PC-9 (cell line): ENCODE results near the gene CD302.

Source experiments
- EZH2 ChIP-seq: fragments of 200-600 bp; sonication (generic); IDR thresholded peaks from 2 replicates; pipeline ENCODE4 v1.8.0; 2017; ENCODE audit warnings: antibody characterized with exemption, low read depth
- TF ChIP-seq, protein P1 (sequence below): fragments of 200-600 bp; sonication (generic); conservative IDR thresholded peaks from 2 replicates; pipeline ENCODE4 v1.6.1; 2017; ENCODE audit warnings: mixed run types, antibody characterized with exemption, mild to moderate bottlenecking, moderate library complexity

DNA sequence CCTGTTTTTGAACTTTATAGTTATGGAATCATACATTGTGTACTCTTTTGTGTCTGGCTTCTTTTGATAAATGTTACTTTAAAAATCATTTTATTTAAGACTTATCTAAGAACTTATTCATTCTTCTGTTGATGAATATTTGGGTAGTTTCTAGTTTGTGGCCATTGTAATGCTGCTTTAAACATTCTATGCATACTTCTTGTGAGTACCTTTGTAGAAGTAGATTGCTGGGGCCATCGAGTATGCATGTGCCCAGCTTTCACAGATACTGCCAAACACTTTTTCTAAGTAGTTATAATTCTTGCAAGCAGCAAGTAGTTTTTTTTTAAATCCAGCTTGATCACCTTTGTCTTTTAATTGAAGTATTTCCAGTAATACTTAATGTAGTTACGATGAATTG is 11.1 kb downstream of the CD302 start:
- TF ChIP-seq, protein P1, sequence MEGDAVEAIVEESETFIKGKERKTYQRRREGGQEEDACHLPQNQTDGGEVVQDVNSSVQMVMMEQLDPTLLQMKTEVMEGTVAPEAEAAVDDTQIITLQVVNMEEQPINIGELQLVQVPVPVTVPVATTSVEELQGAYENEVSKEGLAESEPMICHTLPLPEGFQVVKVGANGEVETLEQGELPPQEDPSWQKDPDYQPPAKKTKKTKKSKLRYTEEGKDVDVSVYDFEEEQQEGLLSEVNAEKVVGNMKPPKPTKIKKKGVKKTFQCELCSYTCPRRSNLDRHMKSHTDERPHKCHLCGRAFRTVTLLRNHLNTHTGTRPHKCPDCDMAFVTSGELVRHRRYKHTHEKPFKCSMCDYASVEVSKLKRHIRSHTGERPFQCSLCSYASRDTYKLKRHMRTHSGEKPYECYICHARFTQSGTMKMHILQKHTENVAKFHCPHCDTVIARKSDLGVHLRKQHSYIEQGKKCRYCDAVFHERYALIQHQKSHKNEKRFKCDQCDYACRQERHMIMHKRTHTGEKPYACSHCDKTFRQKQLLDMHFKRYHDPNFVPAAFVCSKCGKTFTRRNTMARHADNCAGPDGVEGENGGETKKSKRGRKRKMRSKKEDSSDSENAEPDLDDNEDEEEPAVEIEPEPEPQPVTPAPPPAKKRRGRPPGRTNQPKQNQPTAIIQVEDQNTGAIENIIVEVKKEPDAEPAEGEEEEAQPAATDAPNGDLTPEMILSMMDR: no peak
- no peak for TF ChIP-seq EZH2
